ENCODE results near the gene PUM2.
"Not testable (repeated sequence)": the region's sequence is repeated elsewhere in the genome, so short reads cannot be mapped to it uniquely, and the experiment has no call there.

Gene PUM2

DNA sequence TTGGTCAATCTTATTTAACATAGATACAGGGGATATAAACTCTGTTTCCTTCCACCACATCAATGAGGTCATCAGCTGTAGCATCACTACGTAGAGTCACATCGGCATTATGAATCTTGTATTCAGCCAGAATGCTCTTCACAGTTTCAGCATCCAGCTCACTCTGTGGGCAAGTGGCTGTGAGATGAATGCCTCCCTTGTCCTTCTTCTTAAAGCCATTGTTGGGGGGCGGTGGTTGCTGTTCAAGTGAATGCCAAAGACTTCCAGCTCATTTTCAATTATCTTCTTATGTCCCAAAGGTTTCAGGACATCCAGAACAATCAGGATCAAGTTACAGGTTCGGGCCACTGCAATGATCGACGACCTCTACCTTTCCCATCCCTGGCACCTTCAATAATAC lies 110.4 kb downstream of the PUM2 start:
- H3K9me3 ChIP-seq (ENCODE audit: control insufficient read depth in 5 of 5, low read length in 5 of 5); H3K27ac ChIP-seq (ENCODE audit: low read depth, low read length); H3K36me3 ChIP-seq (ENCODE audit: control insufficient read depth in 5 of 5, insufficient read depth in 5 of 5, low read length in 5 of 5); H3K27me3 ChIP-seq (ENCODE audit: control insufficient read depth in 5 of 5, insufficient read depth in 4 of 5, low read length in 5 of 5); H3K4me1 ChIP-seq (ENCODE audit: control insufficient read depth in 5 of 5, insufficient read depth in 5 of 5, low read length in 5 of 5); H3K9ac ChIP-seq (ENCODE audit: low read length in 5 of 5); H3K4me3 ChIP-seq (ENCODE audit: low read depth in 1 of 5, low read length in 5 of 5): not testable (repeated sequence)

DNA sequence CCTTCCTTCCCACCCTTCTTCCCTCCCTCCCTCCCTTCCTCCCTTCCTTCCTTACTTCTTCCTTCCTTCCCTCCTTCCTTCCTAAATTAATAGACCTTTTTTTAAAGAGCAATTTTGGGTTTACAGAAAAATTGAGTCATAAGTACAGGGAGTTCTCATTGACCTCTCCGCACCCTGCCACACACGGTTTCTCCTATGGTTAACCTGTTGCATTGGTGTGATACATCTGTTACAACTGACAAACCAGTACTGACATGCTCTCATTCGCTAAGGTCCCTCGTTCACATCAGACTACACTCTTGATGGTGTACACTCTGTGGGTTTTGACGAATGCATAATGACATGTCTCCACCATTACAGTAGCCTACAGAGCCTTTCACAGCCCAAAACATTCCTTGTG lies 114.1 kb downstream of the PUM2 start:
- Histone ChIP-seq H3K27ac (ENCODE audit: low read depth, low read length) (no peak overlapping the region), H3K9me3 (ENCODE audit: control insufficient read depth in 5 of 5, low read length in 5 of 5) (peaks cover 0 to 2% (median 0%) of the 10 kb centered on the region in 5 donors), H3K4me1 (ENCODE audit: control insufficient read depth in 5 of 5, insufficient read depth in 5 of 5, low read length in 5 of 5) (peaks cover 0 to 2% (median 0%) of the 10 kb centered on the region in 5 donors), H3K9ac (ENCODE audit: low read length in 5 of 5) (no peak overlapping the region), H3K27me3 (ENCODE audit: control insufficient read depth in 5 of 5, insufficient read depth in 4 of 5, low read length in 5 of 5) (peaks cover 0 to 5% (median 4%) of the 10 kb centered on the region in 5 donors), H3K4me3 (ENCODE audit: low read depth in 1 of 5, low read length in 5 of 5) (no peak overlapping the region), H3K36me3 (ENCODE audit: control insufficient read depth in 5 of 5, insufficient read depth in 5 of 5, low read length in 5 of 5) (no peaks in the 10 kb centered on the region)

DNA sequence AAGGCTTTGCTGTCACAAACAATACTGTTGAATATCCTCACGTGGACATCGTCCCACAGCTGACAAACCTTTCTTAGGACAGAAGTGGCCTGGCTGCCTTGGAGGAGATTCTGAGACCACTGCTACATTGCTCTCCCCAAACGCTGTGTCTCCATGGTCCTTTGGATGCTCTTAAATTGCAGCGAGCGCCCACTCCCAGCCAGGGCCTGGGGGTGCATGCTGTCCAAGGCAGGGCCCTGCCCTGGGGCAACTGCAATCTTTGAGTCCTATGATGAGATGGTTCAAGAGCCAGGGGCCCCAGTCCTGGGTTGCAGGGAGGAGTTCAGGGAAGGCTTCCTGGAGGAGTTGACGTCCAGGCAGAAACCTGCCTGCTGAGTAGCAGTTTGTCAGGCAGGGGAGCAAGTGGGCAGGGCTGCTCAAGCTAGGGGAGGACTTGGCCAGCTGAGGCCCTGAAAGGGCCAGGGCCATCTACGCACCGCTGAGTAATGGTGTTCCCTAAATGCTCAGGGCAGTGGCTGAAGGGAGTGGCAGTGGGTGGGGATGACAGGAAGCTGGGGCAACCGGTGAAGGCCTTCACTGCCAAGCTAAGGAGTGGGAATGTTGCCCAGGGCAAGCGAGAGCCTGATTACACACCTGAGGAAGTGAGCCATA lies 114.9 kb downstream of the PUM2 start:
- peaks cover 0 to 5% (median 4%) of the 10 kb centered on the region in 5 donors for H3K27me3 ChIP-seq (ENCODE audit: control insufficient read depth in 5 of 5, insufficient read depth in 4 of 5, low read length in 5 of 5)
- no peaks in the 10 kb centered on the region for H3K36me3 ChIP-seq (ENCODE audit: control insufficient read depth in 5 of 5, insufficient read depth in 5 of 5, low read length in 5 of 5)
- H3K9me3 ChIP-seq (ENCODE audit: control insufficient read depth in 5 of 5, low read length in 5 of 5) = peaks cover 0 to 2% (median 0%) of the 10 kb centered on the region in 5 donors
- no peak overlapping the region for H3K4me3 ChIP-seq (ENCODE audit: low read depth in 1 of 5, low read length in 5 of 5)
- no peaks in the 10 kb centered on the region for H3K4me1 ChIP-seq (ENCODE audit: control insufficient read depth in 5 of 5, insufficient read depth in 5 of 5, low read length in 5 of 5)
- no peak overlapping the region for H3K27ac ChIP-seq (ENCODE audit: low read depth, low read length)
- H3K9ac ChIP-seq (ENCODE audit: low read length in 5 of 5) = no peak overlapping the region

DNA sequence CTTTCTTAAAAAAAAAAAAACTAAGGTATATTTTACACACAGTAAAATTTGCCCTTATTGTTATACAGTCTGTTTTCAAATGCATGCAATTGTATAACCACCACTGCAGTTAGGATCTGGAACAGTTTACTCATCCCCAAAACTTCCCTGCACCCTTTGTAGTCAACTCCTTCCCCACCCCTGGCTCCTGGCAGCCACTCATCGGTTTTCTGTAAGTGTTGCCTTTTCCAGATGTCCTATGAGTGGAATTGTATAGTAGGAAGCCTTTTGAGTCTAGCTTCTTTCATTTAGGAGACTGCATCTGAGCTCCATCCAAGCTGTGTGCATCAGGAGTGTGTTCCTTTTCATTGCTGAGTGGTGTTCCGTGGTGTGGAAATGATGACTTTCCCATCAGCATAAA lies 116.0 kb downstream of the PUM2 start:
- H3K9me3 ChIP-seq (ENCODE audit: control insufficient read depth in 5 of 5, low read length in 5 of 5); H3K27me3 ChIP-seq (ENCODE audit: control insufficient read depth in 5 of 5, insufficient read depth in 4 of 5, low read length in 5 of 5); H3K4me3 ChIP-seq (ENCODE audit: low read depth in 1 of 5, low read length in 5 of 5); H3K4me1 ChIP-seq (ENCODE audit: control insufficient read depth in 5 of 5, insufficient read depth in 5 of 5, low read length in 5 of 5); H3K9ac ChIP-seq (ENCODE audit: low read length in 5 of 5); H3K36me3 ChIP-seq (ENCODE audit: control insufficient read depth in 5 of 5, insufficient read depth in 5 of 5, low read length in 5 of 5); H3K27ac ChIP-seq (ENCODE audit: low read depth, low read length): not testable (repeated sequence)

DNA sequence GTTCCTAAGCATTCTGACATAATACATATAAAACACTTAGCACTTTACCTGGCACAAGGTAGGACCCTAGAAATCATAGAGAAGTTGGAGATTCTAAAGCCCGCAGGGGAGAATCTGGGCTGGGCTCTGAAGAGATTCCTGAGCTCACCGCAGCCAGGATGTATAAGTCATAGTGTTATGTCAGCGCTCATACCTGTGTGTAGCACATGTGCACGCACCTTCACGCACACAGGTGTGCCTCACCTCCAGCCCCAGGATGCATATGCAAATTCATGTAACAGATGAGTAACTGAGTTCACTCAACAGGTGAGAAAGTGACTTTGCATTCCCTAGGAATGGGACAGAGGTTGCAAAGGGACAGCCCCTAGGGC lies 117.8 kb downstream of the PUM2 start:
- no peak overlapping the region for H3K4me3 ChIP-seq (ENCODE audit: low read depth in 1 of 5, low read length in 5 of 5)
- H3K4me1 ChIP-seq (ENCODE audit: control insufficient read depth in 5 of 5, insufficient read depth in 5 of 5, low read length in 5 of 5) = peaks cover 0 to 3% (median 0%) of the 10 kb centered on the region in 5 donors
- peaks cover 0 to 4% (median 3%) of the 10 kb centered on the region in 5 donors for H3K27me3 ChIP-seq (ENCODE audit: control insufficient read depth in 5 of 5, insufficient read depth in 4 of 5, low read length in 5 of 5)
- H3K9me3 ChIP-seq (ENCODE audit: control insufficient read depth in 5 of 5, low read length in 5 of 5) = peaks cover 0 to under 1% (median 0%) of the 10 kb centered on the region in 5 donors
- H3K27ac ChIP-seq (ENCODE audit: low read depth, low read length) = no peak overlapping the region
- H3K36me3 ChIP-seq (ENCODE audit: control insufficient read depth in 5 of 5, insufficient read depth in 5 of 5, low read length in 5 of 5) = no peaks in the 10 kb centered on the region
- no peak overlapping the region for H3K9ac ChIP-seq (ENCODE audit: low read length in 5 of 5)

DNA sequence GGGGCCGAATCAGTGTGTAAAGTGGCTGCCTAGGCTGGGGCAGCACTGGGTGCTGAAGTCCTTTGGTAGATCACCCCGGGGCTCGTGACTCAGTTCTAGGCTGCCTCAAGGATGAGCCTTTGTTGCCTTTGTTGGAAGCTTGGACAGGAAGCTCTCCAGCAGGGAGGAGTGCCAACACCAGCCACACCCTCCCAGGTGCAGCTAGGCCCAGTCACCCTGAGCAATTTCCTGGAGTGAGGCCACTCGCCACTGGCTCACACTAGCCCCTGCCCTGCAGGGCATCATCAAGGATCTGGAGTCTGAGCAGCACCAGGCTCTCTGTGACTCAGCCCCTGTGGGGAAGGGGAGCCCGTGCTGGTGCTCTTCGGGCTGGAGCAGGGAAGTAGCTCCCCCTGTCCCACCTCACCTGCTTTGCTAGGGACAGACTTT lies 119.0 kb downstream of the PUM2 start:
- no peaks in the 10 kb centered on the region for H3K36me3 ChIP-seq (ENCODE audit: control insufficient read depth in 5 of 5, insufficient read depth in 5 of 5, low read length in 5 of 5)
- H3K9ac ChIP-seq (ENCODE audit: low read length in 5 of 5) = no peak overlapping the region
- no peak overlapping the region for H3K4me3 ChIP-seq (ENCODE audit: low read depth in 1 of 5, low read length in 5 of 5)
- H3K4me1 ChIP-seq (ENCODE audit: control insufficient read depth in 5 of 5, insufficient read depth in 5 of 5, low read length in 5 of 5) = peaks cover 0 to 3% (median 0%) of the 10 kb centered on the region in 5 donors
- H3K27ac ChIP-seq (ENCODE audit: low read depth, low read length) = no peak overlapping the region
- peaks cover 0 to 4% (median 3%) of the 10 kb centered on the region in 5 donors for H3K27me3 ChIP-seq (ENCODE audit: control insufficient read depth in 5 of 5, insufficient read depth in 4 of 5, low read length in 5 of 5)
- H3K9me3 ChIP-seq (ENCODE audit: control insufficient read depth in 5 of 5, low read length in 5 of 5) = no peaks in the 10 kb centered on the region

DNA sequence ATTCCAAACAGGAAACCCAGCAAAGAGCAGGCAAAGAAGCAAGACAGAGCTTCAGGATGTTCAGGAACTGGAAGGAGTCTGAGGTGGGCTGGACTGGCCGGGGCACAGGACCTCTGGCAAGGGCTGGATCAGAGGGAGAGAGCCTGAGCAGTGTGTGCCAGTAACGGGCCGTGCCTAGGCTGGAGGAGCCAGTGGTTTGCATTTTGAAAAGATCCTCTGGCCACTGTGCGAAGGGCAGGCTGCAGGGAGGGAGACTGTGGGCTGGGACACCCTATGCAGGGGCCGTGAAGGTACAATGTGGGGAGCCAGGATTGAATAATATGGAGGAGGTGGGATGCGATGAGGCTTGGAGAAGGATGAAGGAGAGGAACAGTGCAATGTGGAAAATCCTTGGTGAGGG lies 119.5 kb downstream of the PUM2 start:
- Histone ChIP-seq H3K9me3 (ENCODE audit: control insufficient read depth in 5 of 5, low read length in 5 of 5) (no peaks in the 10 kb centered on the region), H3K4me3 (ENCODE audit: low read depth in 1 of 5, low read length in 5 of 5) (no peak overlapping the region), H3K27me3 (ENCODE audit: control insufficient read depth in 5 of 5, insufficient read depth in 4 of 5, low read length in 5 of 5) (peaks cover under 1 to 8% (median 4%) of the 10 kb centered on the region in 5 donors), H3K9ac (ENCODE audit: low read length in 5 of 5) (no peak overlapping the region), H3K27ac (ENCODE audit: low read depth, low read length) (no peak overlapping the region), H3K36me3 (ENCODE audit: control insufficient read depth in 5 of 5, insufficient read depth in 5 of 5, low read length in 5 of 5) (no peaks in the 10 kb centered on the region), H3K4me1 (ENCODE audit: control insufficient read depth in 5 of 5, insufficient read depth in 5 of 5, low read length in 5 of 5) (peaks cover 0 to 3% (median 0%) of the 10 kb centered on the region in 5 donors)

DNA sequence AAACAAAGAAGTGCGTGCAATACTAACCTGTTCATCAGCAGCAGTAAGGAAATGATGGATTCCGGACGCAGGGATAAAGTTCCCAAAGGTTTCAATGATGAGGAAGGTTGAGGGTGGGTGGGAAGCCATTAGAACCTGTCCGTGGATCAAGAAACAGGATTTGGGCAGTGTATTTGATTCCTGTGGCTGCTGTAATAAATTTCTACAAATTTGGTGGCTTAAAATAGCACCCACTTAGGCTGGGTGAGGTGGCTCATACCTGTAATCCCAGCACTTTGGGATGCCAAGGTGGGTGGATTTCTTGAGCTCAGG lies 120.6 kb downstream of the PUM2 start:
- peaks cover 0 to 12% (median 8%) of the 10 kb centered on the region in 5 donors for H3K4me1 ChIP-seq (ENCODE audit: control insufficient read depth in 5 of 5, insufficient read depth in 5 of 5, low read length in 5 of 5)
- H3K27me3 ChIP-seq (ENCODE audit: control insufficient read depth in 5 of 5, insufficient read depth in 4 of 5, low read length in 5 of 5) = peaks cover 4 to 11% (median 8%) of the 10 kb centered on the region in 5 donors
- no peak overlapping the region for H3K27ac ChIP-seq (ENCODE audit: low read depth, low read length)
- H3K4me3 ChIP-seq (ENCODE audit: low read depth in 1 of 5, low read length in 5 of 5) = no peak overlapping the region
- no peaks in the 10 kb centered on the region for H3K9me3 ChIP-seq (ENCODE audit: control insufficient read depth in 5 of 5, low read length in 5 of 5)
- no peak overlapping the region for H3K9ac ChIP-seq (ENCODE audit: low read length in 5 of 5)
- no peaks in the 10 kb centered on the region for H3K36me3 ChIP-seq (ENCODE audit: control insufficient read depth in 5 of 5, insufficient read depth in 5 of 5, low read length in 5 of 5)

DNA sequence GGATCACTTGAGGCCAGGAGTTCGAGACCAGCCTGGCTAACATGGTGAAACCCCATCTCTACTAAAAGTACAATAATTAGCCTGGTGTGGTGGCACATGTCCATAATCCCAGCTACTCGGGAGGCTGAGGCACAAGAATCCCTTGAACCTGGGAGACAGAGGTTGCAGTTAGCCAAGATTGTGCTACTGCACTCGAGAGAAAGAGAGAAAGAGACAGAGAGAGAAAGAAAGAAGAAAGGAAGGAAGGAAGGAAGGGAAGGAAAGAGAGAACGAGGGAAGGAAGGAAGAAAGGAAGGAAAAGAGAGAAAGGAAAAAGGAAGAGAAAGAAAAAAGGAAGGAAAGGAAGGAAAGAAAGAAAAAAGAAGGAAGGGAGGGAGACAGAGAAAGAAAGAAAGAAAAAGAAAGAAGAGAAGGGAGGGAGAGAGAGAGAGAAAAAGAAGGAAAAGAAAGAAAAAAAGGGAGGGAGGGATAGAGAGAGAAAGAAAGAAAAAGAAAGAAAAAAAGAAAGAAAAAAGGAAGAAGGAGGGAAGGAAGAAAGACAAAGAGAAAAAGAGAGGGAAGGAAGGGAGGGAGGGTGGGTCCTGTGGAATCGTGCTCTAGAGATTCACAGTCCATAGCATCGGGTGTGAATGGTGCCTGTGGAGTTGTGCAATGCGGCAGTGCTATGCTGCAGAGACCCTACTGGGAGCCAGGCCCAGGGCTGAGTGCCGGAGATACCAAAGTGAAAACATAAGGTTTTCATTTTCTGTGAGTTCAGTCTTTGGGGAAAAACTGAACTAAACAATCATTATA lies 121.1 kb downstream of the PUM2 start:
- no peaks in the 10 kb centered on the region for H3K9me3 ChIP-seq (ENCODE audit: control insufficient read depth in 5 of 5, low read length in 5 of 5)
- no peak overlapping the region for H3K9ac ChIP-seq (ENCODE audit: low read length in 5 of 5)
- peaks cover 4 to 11% (median 8%) of the 10 kb centered on the region in 5 donors for H3K27me3 ChIP-seq (ENCODE audit: control insufficient read depth in 5 of 5, insufficient read depth in 4 of 5, low read length in 5 of 5)
- no peak overlapping the region for H3K4me3 ChIP-seq (ENCODE audit: low read depth in 1 of 5, low read length in 5 of 5)
- no peaks in the 10 kb centered on the region for H3K36me3 ChIP-seq (ENCODE audit: control insufficient read depth in 5 of 5, insufficient read depth in 5 of 5, low read length in 5 of 5)
- H3K4me1 ChIP-seq (ENCODE audit: control insufficient read depth in 5 of 5, insufficient read depth in 5 of 5, low read length in 5 of 5) = peaks cover 0 to 14% (median 11%) of the 10 kb centered on the region in 5 donors
- H3K27ac ChIP-seq (ENCODE audit: low read depth, low read length) = no peak overlapping the region

DNA sequence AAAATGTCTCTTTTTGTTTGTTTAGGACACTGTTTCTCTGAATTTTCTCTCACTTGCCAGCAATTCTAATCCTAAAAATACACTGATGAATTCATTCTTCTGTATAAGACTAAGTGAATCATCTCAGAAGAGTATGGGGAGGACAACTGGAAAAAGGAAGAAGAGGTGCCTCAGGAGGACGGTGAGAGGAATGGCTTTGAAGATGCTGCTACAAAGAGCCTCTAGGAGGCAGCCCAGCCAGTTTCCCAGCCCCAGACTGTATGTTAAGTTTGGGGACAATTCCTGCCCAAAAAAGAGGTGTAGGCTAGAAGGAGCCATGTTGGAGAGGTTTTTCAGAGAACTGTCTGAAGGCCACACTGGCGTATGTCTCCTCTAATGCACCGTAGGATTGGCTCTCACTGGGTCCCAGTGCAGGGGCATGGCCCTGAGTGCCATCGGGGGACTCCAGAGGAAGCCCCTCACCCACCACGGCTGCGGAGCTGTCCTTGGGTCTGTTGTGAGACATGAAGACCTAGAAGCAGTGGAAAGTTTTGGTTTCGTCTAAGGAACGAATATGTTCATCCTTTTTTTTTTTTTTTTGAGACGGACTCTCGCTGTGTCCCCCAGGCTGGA lies 122.6 kb downstream of the PUM2 start:
- H3K4me1 ChIP-seq (ENCODE audit: control insufficient read depth in 5 of 5, insufficient read depth in 5 of 5, low read length in 5 of 5) = peaks cover 0 to 28% (median 24%) of the 10 kb centered on the region in 5 donors
- H3K36me3 ChIP-seq (ENCODE audit: control insufficient read depth in 5 of 5, insufficient read depth in 5 of 5, low read length in 5 of 5) = no peaks in the 10 kb centered on the region
- no peak overlapping the region for H3K9ac ChIP-seq (ENCODE audit: low read length in 5 of 5)
- no peak overlapping the region for H3K27ac ChIP-seq (ENCODE audit: low read depth, low read length)
- no peak overlapping the region for H3K4me3 ChIP-seq (ENCODE audit: low read depth in 1 of 5, low read length in 5 of 5)
- peaks cover 4 to 19% (median 8%) of the 10 kb centered on the region in 5 donors for H3K27me3 ChIP-seq (ENCODE audit: control insufficient read depth in 5 of 5, insufficient read depth in 4 of 5, low read length in 5 of 5)
- H3K9me3 ChIP-seq (ENCODE audit: control insufficient read depth in 5 of 5, low read length in 5 of 5) = no peaks in the 10 kb centered on the region
